Measurements from ENCODE around the gene RFT1.

RFT1 gene

DNA sequence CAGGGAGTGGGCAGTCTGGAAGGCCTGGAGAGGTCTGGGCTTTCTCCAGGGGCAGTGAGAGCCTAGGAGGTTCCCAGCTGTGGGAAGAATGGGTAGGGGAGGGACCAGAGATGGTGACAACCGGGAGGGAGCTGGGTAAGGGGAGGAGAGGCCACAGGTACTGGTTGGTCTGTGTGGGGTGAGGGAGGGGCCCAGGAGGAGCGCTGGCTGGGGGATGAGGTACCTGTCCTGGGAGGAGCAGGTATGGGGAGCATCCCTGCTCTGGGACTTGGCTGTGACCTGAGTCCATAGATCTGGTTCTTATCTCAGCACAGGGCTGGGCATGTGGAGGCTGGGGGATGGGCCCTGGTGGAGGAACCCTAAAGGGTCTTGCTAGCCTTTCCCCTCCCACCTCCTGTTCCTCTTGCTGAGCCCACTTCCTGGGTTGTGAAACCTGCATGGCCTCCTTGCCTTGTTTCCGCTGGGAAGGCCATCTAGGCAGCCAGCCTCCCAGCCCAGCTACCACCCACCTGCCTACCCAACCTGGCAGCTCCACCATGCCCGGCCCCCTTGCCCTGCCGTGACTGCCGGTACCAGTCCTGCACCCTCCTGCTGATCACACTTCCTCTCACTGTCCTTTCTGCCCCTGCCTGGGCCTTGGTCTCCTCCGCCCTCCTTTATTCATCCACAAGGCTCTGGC is 41.7 kb upstream of the RFT1 start:
- H2AFZ ChIP-seq (ENCODE audit: low read depth, low read length, severe bottlenecking): no peak overlapping the region
- no peaks in the 10 kb centered on the region for H3K27me3 ChIP-seq (ENCODE audit: low read length)
- TF ChIP-seq EZH2phosphoT487 (conservative IDR thresholded peaks at IDR 0.05; ENCODE audit: low read length): no peak
- TF ChIP-seq, protein P1, sequence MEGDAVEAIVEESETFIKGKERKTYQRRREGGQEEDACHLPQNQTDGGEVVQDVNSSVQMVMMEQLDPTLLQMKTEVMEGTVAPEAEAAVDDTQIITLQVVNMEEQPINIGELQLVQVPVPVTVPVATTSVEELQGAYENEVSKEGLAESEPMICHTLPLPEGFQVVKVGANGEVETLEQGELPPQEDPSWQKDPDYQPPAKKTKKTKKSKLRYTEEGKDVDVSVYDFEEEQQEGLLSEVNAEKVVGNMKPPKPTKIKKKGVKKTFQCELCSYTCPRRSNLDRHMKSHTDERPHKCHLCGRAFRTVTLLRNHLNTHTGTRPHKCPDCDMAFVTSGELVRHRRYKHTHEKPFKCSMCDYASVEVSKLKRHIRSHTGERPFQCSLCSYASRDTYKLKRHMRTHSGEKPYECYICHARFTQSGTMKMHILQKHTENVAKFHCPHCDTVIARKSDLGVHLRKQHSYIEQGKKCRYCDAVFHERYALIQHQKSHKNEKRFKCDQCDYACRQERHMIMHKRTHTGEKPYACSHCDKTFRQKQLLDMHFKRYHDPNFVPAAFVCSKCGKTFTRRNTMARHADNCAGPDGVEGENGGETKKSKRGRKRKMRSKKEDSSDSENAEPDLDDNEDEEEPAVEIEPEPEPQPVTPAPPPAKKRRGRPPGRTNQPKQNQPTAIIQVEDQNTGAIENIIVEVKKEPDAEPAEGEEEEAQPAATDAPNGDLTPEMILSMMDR (IDR thresholded peaks at IDR 0.05; ENCODE audit: insufficient read depth, low read length, poor library complexity, severe bottlenecking): no peak
- peak overlapping the region; percentile 47 for H3K4me2 ChIP-seq (ENCODE audit: low read depth, low read length, poor library complexity, severe bottlenecking)
- H3K9me2 ChIP-seq (replicated peaks; ENCODE audit: insufficient read depth, low read length): no peaks in the 10 kb centered on the region
- H3K79me2 ChIP-seq (ENCODE audit: insufficient read depth, low read length): peaks cover 87% of the 10 kb centered on the region
- peaks cover 44% of the 10 kb centered on the region for H3F3A ChIP-seq (ENCODE audit: insufficient read depth)
- no peaks in the 10 kb centered on the region for H3K9me3 ChIP-seq (ENCODE audit: insufficient read depth, low read length)
- peak overlapping the region; percentile 94 for H3K27ac ChIP-seq (ENCODE audit: low read depth, low read length)
- H3K4me3 ChIP-seq (ENCODE audit: insufficient read depth, low read length, poor library complexity, severe bottlenecking): no peak overlapping the region
- H4K20me1 ChIP-seq (ENCODE audit: low read depth, low read length): no peaks in the 10 kb centered on the region
- H3K9ac ChIP-seq (ENCODE audit: low read length): peak overlapping the region; percentile 56
- no peaks in the 10 kb centered on the region for H3K36me3 ChIP-seq (ENCODE audit: low read length)

- Histone ChIP-seq H3F3A (ENCODE audit: insufficient read depth) (peaks cover 54% of the 10 kb centered on the region), H3K36me3 (ENCODE audit: low read length) (no peaks in the 10 kb centered on the region), H4K20me1 (ENCODE audit: low read depth, low read length) (no peaks in the 10 kb centered on the region), H3K27ac (ENCODE audit: low read depth, low read length) (peak overlapping the region; percentile 94), H3K4me2 (ENCODE audit: low read depth, low read length, poor library complexity, severe bottlenecking) (peak overlapping the region; percentile 47), H3K79me2 (ENCODE audit: insufficient read depth, low read length) (peaks cover 88% of the 10 kb centered on the region), H3K4me3 (ENCODE audit: insufficient read depth, low read length, poor library complexity, severe bottlenecking) (no peak overlapping the region), H3K9me3 (ENCODE audit: insufficient read depth, low read length) (no peaks in the 10 kb centered on the region), H3K9ac (ENCODE audit: low read length) (peak overlapping the region; percentile 56), H3K27me3 (ENCODE audit: low read length) (no peaks in the 10 kb centered on the region), H3K9me2 (replicated peaks; ENCODE audit: insufficient read depth, low read length) (no peaks in the 10 kb centered on the region), H2AFZ (ENCODE audit: low read depth, low read length, severe bottlenecking) (no peak overlapping the region)
- TF ChIP-seq EZH2phosphoT487 (conservative IDR thresholded peaks at IDR 0.05; ENCODE audit: low read length): no peak
- TF ChIP-seq, protein P1 (IDR thresholded peaks at IDR 0.05; ENCODE audit: insufficient read depth, low read length, poor library complexity, severe bottlenecking): no peak
Measured at GRCh38 chr3:53171064-53171418, 40.8 kb upstream of the RFT1 start.

- TF ChIP-seq EZH2phosphoT487 (conservative IDR thresholded peaks at IDR 0.05; ENCODE audit: low read length): no peak
- TF ChIP-seq, protein P1 (IDR thresholded peaks at IDR 0.05; ENCODE audit: insufficient read depth, low read length, poor library complexity, severe bottlenecking): no peak
- H4K20me1 ChIP-seq (ENCODE audit: low read depth, low read length): no peaks in the 10 kb centered on the region
- H3K79me2 ChIP-seq (ENCODE audit: insufficient read depth, low read length): peaks cover 88% of the 10 kb centered on the region
- no peaks in the 10 kb centered on the region for H3K36me3 ChIP-seq (ENCODE audit: low read length)
- peak overlapping the region; percentile 56 for H3K9ac ChIP-seq (ENCODE audit: low read length)
- H3K4me3 ChIP-seq (ENCODE audit: insufficient read depth, low read length, poor library complexity, severe bottlenecking): peak overlapping the region; percentile 6
- no peak overlapping the region for H2AFZ ChIP-seq (ENCODE audit: low read depth, low read length, severe bottlenecking)
- peak overlapping the region; percentile 94 for H3K27ac ChIP-seq (ENCODE audit: low read depth, low read length)
- no peaks in the 10 kb centered on the region for H3K9me3 ChIP-seq (ENCODE audit: insufficient read depth, low read length)
- no peaks in the 10 kb centered on the region for H3K9me2 ChIP-seq (replicated peaks; ENCODE audit: insufficient read depth, low read length)
- H3F3A ChIP-seq (ENCODE audit: insufficient read depth): peaks cover 59% of the 10 kb centered on the region
- H3K27me3 ChIP-seq (ENCODE audit: low read length): no peaks in the 10 kb centered on the region
- H3K4me2 ChIP-seq (ENCODE audit: low read depth, low read length, poor library complexity, severe bottlenecking): peak overlapping the region; percentile 47
Measured at GRCh38 chr3:53170325-53171063, 40.3 kb upstream of the RFT1 start.
